PFSK-1 (cell line): ENCODE measurements around the gene ACADL.
A peak's percentile ranks its signal among the peaks of the same experiment; 100 is the strongest.

Experiments used
- FOXP2 ChIP-seq: optimal IDR thresholded peaks from 2 replicates; pipeline ENCODE3; 2011; ENCODE audit warnings: borderline replicate concordance, control low read depth, inconsistent platforms; ENCODE audit not compliant: insufficient read depth; ENCODE audit errors: extremely low read length, extremely low read depth
- POLR2AphosphoS5 ChIP-seq: IDR thresholded peaks from 2 replicates; pipeline ENCODE4 v1.6.1; 2012; ENCODE audit warnings: low read depth, mild to moderate bottlenecking, control low read depth, low read length, moderate library complexity
- SIN3A ChIP-seq: IDR thresholded peaks from 2 replicates; pipeline ENCODE4 v1.6.1; 2012; ENCODE audit warnings: mild to moderate bottlenecking, low read length, moderate library complexity, borderline replicate concordance; ENCODE audit not compliant: insufficient read depth
- TAF1 ChIP-seq: IDR thresholded peaks from 2 replicates; pipeline ENCODE4 v1.6.1; 2012; ENCODE audit warnings: low read length, control low read depth, borderline replicate concordance; ENCODE audit not compliant: insufficient read depth
- TF ChIP-seq, protein P1 (sequence below), 2 experiments: IDR thresholded peaks; 2 replicates each; pipeline versions ENCODE4 v1.6.1 to v1.8.0; 2011 to 2012; ENCODE audit warnings: low read depth in 2 of 2, low read length in 2 of 2, control low read depth in 1 of 2, inconsistent platforms in 1 of 2, mild to moderate bottlenecking in 1 of 2, moderate library complexity in 1 of 2; ENCODE audit not compliant: insufficient read depth in 1 of 2

The ACADL gene

DNA sequence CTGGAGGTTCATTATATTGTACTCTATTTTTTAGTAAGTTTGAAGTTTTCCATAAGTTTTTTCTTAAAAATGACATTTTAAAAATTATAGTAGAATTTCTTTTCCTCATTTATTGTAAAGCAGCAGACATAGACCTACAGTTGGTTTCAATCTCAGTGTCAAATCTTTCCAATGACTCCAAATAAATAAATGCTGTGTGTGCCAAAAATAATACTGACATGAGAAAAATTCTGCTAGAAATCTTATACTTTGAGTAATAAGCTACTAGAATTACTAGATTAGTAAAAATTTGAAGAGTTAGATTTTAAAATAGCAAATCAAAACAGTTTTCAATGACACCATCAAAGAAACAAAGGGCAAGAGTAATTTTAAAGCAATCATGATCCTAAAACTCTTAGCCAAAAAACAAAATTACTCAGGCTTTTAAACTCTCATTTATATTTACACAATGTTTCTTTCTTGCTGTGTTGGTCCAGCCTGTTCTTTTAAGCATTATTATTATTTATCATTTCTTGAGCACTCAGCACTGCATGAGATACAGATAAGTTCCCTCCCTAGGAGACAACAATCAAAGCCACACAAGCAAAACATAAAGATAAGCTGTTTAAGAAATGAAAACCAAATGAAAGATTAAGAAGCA lies 45.8 kb downstream of the ACADL start:
- no peak for TF ChIP-seq FOXP2
- no peak for TF ChIP-seq SIN3A
- TF ChIP-seq, protein P1, sequence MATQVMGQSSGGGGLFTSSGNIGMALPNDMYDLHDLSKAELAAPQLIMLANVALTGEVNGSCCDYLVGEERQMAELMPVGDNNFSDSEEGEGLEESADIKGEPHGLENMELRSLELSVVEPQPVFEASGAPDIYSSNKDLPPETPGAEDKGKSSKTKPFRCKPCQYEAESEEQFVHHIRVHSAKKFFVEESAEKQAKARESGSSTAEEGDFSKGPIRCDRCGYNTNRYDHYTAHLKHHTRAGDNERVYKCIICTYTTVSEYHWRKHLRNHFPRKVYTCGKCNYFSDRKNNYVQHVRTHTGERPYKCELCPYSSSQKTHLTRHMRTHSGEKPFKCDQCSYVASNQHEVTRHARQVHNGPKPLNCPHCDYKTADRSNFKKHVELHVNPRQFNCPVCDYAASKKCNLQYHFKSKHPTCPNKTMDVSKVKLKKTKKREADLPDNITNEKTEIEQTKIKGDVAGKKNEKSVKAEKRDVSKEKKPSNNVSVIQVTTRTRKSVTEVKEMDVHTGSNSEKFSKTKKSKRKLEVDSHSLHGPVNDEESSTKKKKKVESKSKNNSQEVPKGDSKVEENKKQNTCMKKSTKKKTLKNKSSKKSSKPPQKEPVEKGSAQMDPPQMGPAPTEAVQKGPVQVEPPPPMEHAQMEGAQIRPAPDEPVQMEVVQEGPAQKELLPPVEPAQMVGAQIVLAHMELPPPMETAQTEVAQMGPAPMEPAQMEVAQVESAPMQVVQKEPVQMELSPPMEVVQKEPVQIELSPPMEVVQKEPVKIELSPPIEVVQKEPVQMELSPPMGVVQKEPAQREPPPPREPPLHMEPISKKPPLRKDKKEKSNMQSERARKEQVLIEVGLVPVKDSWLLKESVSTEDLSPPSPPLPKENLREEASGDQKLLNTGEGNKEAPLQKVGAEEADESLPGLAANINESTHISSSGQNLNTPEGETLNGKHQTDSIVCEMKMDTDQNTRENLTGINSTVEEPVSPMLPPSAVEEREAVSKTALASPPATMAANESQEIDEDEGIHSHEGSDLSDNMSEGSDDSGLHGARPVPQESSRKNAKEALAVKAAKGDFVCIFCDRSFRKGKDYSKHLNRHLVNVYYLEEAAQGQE (IDR thresholded peaks at IDR 0.05; ENCODE audit: insufficient read depth in 1 of 2, low read depth in 2 of 2, low read length in 2 of 2) = no peak
- TF ChIP-seq POLR2AphosphoS5 = no peak
- TF ChIP-seq TAF1 = no peak

DNA sequence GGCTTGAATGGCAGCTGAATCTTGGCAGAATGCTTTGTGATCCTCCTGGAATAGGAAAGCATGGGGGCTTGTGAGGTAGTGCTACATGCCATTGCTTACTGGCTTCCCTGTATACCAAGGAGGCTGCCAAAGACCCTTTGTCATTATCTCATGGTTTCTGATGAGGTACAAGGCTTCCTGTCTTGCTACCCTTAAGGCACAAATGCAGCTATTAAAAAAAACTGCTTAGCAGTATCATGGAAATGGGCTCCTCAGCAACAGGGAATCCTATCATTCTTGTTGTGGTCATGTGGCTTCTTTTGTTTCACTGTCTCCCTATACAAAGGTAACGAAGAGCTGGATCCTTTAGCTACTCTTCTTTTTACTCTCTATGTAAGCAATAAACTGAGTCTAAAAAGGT lies 47.5 kb downstream of the ACADL start:
- TF ChIP-seq TAF1 (no peak), SIN3A (no peak), FOXP2 (no peak), POLR2AphosphoS5 (no peak)
- TF ChIP-seq, protein P1 (IDR thresholded peaks at IDR 0.05; ENCODE audit: insufficient read depth in 1 of 2, low read depth in 2 of 2, low read length in 2 of 2) = no peak

DNA sequence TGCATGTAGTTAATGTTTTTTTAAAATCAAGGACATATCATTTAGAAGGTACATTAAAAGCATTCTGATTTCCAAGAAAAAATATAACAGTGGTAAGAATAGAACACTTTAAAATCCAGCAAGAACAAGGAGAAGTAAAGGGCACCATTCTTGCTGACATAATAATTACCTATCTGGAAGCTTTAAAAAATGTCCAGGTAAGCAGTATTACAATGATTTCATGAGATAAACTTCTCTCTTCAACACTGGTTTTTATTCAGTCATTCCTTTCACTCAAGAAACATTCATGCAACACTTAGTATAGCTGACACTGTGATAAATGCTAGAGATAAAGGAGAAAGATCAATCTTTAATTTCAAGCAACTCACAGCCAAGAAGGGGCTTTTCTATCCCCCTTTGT lies 51.2 kb downstream of the ACADL start:
- TF ChIP-seq, protein P1 (IDR thresholded peaks at IDR 0.05; ENCODE audit: insufficient read depth in 1 of 2, low read depth in 2 of 2, low read length in 2 of 2) = no peak
- TF ChIP-seq POLR2AphosphoS5 = no peak
- TF ChIP-seq FOXP2 = no peak
- TF ChIP-seq TAF1 = no peak
- TF ChIP-seq SIN3A = no peak

GRCh38 chr2:210172219-210172575 lies 53.0 kb downstream of the ACADL start:
- TF ChIP-seq, protein P1 (IDR thresholded peaks at IDR 0.05; ENCODE audit: insufficient read depth in 1 of 2, low read depth in 2 of 2, low read length in 2 of 2) = no peak
- no peak for TF ChIP-seq FOXP2
- no peak for TF ChIP-seq SIN3A
- TF ChIP-seq TAF1 = no peak
- TF ChIP-seq POLR2AphosphoS5 = no peak

- TF ChIP-seq SIN3A (no peak), POLR2AphosphoS5 (0 out of 2 replicates have a peak, but pooled peaks have one; percentile 23)
Observed at GRCh38 chr2:210171309-210172218, 53.7 kb downstream of the ACADL start, which contains the start of gene KANSL1L. Gene KANSL1L (minus strand): TSS chr2:210171409. CDS start chr2:210154582, 16,827 bp downstream.
